Natural killer cell (primary cell): ENCODE results near the gene TMTC2. TPM values are rescaled to one million over a fixed set of nuclear protein-coding genes. Genes with fewer than 3 reads are reported as not detected.

ENCODE experiments used
- ATAC-seq, 3 donors: fragments of 150-1000 bp in 2 of 3; fragments of 200-7000 bp in 1 of 3; cut with Tn5 transposase; 1 replicate in 1 of 3; 2 replicates in 2 of 3; pipeline ENCODE4 v1.10.0; 2021; ENCODE audit warnings: mild to moderate bottlenecking in 2 of 3, moderate library complexity in 2 of 3
- DNase-seq, 2 donors: peaks; one replicate each; pipeline versions ENCODE4 v3.0.0 to v3.0.0-alpha.2; 2013 to 2021; ENCODE audit warnings: mixed read lengths in 1 of 2
- H3K27ac ChIP-seq: one replicate; pipeline ENCODE4 v1.5.1; 2013; ENCODE audit warnings: mild to moderate bottlenecking, low read length
- H3K27me3 ChIP-seq: one replicate; pipeline ENCODE4 v1.6.1; 2013; ENCODE audit warnings: low read length; ENCODE audit not compliant: control insufficient read depth, insufficient read depth
- H3K36me3 ChIP-seq: one replicate; pipeline ENCODE4 v1.6.1; 2013; ENCODE audit warnings: low read length; ENCODE audit not compliant: control insufficient read depth, insufficient read depth
- H3K4me1 ChIP-seq: one replicate; pipeline ENCODE4 v1.6.1; 2013; ENCODE audit warnings: low read length; ENCODE audit not compliant: control insufficient read depth, insufficient read depth
- H3K4me3 ChIP-seq: one replicate; pipeline ENCODE4 v1.5.1; 2013; ENCODE audit warnings: low read length
- H3K9me3 ChIP-seq: one replicate; pipeline ENCODE4 v1.6.1; 2013; ENCODE audit warnings: low read length; ENCODE audit not compliant: control insufficient read depth, insufficient read depth
- H3K27ac Mint-ChIP-seq, 2 donors: one replicate each; pipeline ENCODE4 v1.8.0; 2022; ENCODE audit warnings: mild to moderate bottlenecking in 2 of 2, mixed read lengths in 2 of 2, moderate library complexity in 1 of 2
- H3K27me3 Mint-ChIP-seq, 2 donors: one replicate each; pipeline ENCODE4 v1.8.0; 2022; ENCODE audit warnings: low read depth in 2 of 2, mixed read lengths in 2 of 2
- H3K36me3 Mint-ChIP-seq: one replicate; pipeline ENCODE4 v1.8.0; 2022; ENCODE audit warnings: mixed read lengths
- H3K4me1 Mint-ChIP-seq, 2 donors: one replicate each; pipeline ENCODE4 v1.8.0; 2022; ENCODE audit warnings: mixed read lengths in 2 of 2
- H3K4me3 Mint-ChIP-seq: one replicate; pipeline ENCODE4 v1.8.0; 2022; ENCODE audit warnings: mild to moderate bottlenecking, moderate library complexity, mixed read lengths
- H3K9me3 Mint-ChIP-seq, 2 donors: one replicate each; pipeline ENCODE4 v1.8.0; 2022; ENCODE audit warnings: mixed read lengths in 2 of 2
- WGBS: methylation state at CpG from one replicate; pipeline ENCODE4 v1.1.7; 2013; ENCODE audit warnings: missing lambda C conversion rate; ENCODE audit not compliant: insufficient coverage; 5-methylcytosine and 5-hydroxymethylcytosine counted together
- intact Hi-C: fragments of 100-400 bp; cut with micrococcal nuclease; formaldehyde crosslinking; loops from one replicate; pipeline ENCODE4 v1.14.2; 2022
- total RNA-seq, 4 donors: library from RNA; stranded (reverse); fragments of 120-200 nt in 1 of 4; gene quantifications; one replicate each; pipeline versions ENCODE4 v1.2.3 to v1.2.4, GENCODE V29; 2013 to 2022
- TF ChIP-seq, protein P1 (sequence below): fragments of 200-600 bp; IDR thresholded peaks from one replicate; pipeline ENCODE4 v1.8.0; 2022; ENCODE audit warnings: antibody characterized with exemption

Gene TMTC2
- total RNA-seq, 3 donors from 2014 or later (not counting 1 experiment from before 2014, with no cell fraction given): 1.4 to 2.3 (median 1.6) TPM

DNA sequence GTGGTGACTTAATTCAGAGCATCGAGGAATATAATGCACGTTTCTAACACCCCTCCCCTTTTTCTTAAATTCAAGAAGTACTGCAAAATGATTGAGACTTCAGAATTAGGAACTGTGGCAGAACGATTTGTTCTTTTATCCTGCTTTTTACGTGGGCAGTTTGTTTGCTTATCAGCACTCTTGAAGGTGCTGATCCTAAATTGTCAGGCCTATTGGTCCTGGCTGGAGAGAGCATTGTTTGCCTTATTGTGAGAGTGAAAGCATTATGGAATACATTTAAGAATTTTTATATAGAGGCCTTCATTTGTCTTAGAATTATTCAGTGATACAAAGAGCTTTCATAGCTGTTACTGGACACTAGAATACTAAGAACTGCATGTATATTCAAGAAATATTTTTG lies 59.1 kb downstream of the TMTC2 start:
- Histone ChIP-seq H3K27me3 (no peaks in the 10 kb centered on the region), H3K27ac (no peak overlapping the region), H3K9me3 (no peaks in the 10 kb centered on the region), H3K4me3 (no peak overlapping the region), H3K4me1 (no peaks in the 10 kb centered on the region), H3K36me3 (no peaks in the 10 kb centered on the region)
- no peaks in the 10 kb centered on the region for H3K27me3 Mint-ChIP-seq
- DNase-seq (no peak), ATAC-seq (no peak)
- no peak overlapping the region for H3K4me3 Mint-ChIP-seq
- TF ChIP-seq, protein P1, sequence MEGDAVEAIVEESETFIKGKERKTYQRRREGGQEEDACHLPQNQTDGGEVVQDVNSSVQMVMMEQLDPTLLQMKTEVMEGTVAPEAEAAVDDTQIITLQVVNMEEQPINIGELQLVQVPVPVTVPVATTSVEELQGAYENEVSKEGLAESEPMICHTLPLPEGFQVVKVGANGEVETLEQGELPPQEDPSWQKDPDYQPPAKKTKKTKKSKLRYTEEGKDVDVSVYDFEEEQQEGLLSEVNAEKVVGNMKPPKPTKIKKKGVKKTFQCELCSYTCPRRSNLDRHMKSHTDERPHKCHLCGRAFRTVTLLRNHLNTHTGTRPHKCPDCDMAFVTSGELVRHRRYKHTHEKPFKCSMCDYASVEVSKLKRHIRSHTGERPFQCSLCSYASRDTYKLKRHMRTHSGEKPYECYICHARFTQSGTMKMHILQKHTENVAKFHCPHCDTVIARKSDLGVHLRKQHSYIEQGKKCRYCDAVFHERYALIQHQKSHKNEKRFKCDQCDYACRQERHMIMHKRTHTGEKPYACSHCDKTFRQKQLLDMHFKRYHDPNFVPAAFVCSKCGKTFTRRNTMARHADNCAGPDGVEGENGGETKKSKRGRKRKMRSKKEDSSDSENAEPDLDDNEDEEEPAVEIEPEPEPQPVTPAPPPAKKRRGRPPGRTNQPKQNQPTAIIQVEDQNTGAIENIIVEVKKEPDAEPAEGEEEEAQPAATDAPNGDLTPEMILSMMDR: no peak
- intact Hi-C loops: no loop called here
- no peaks in the 10 kb centered on the region for H3K36me3 Mint-ChIP-seq
- H3K4me1 Mint-ChIP-seq: no peaks in the 10 kb centered on the region
- no peaks in the 10 kb centered on the region for H3K9me3 Mint-ChIP-seq
- H3K27ac Mint-ChIP-seq: no peak overlapping the region
- WGBS: 83% methylated on average over 4 of the region's 4 CpGs

DNA sequence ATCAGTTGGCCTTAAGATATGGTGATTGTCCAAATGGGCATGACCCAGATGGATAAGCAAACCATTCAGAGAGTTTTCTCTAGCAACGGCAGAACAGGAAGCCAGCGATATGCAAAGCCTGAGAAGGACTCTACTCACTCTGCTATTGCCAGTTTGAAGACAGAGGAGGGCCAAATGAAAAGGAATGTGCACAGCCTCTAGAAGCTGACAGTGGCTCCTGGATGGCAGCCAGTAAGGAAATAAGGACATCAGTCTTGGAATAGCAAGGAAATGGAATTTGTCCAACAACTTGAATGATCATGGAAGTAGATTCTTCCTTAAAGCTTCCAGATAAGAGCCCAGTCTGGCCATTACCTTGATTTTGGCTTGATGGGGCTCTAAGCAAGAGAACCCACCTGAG lies 60.0 kb downstream of the TMTC2 start:
- intact Hi-C loops: no loop called here
- Mint-ChIP-seq H3K9me3 (no peaks in the 10 kb centered on the region), H3K27ac (no peak overlapping the region), H3K27me3 (no peaks in the 10 kb centered on the region), H3K4me3 (no peak overlapping the region), H3K4me1 (no peaks in the 10 kb centered on the region), H3K36me3 (no peaks in the 10 kb centered on the region)
- TF ChIP-seq, protein P1: no peak
- no peaks in the 10 kb centered on the region for H3K27me3 ChIP-seq
- no peaks in the 10 kb centered on the region for H3K4me1 ChIP-seq
- H3K4me3 ChIP-seq: no peak overlapping the region
- H3K36me3 ChIP-seq: no peaks in the 10 kb centered on the region
- H3K27ac ChIP-seq: no peak overlapping the region
- 74% methylated on average over 2 of the region's 2 CpGs for WGBS
- H3K9me3 ChIP-seq: no peaks in the 10 kb centered on the region
- no peak for ATAC-seq
- no peak for DNase-seq

DNA sequence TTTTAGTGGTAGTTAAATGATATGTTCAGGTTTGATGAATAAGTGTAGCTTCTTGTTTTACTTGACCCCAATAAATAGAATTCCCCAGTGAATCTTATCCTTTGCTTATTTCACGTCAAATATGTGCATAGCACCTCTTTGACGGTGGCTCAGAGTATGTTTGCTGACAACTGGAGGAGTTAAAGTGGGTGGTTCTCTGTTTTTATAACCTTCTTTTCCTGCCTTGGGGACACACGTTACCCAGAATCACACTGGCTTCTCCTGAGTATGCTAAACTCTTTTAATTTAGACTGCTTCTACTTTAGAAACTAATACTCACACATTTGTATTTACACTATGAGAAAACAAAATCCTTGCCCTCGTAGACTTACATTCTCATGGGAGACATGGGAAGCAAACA lies 62.3 kb downstream of the TMTC2 start:
- 84% methylated on average over 4 of the region's 4 CpGs for WGBS
- intact Hi-C loops: no loop called here
- no peaks in the 10 kb centered on the region for H3K9me3 ChIP-seq

DNA sequence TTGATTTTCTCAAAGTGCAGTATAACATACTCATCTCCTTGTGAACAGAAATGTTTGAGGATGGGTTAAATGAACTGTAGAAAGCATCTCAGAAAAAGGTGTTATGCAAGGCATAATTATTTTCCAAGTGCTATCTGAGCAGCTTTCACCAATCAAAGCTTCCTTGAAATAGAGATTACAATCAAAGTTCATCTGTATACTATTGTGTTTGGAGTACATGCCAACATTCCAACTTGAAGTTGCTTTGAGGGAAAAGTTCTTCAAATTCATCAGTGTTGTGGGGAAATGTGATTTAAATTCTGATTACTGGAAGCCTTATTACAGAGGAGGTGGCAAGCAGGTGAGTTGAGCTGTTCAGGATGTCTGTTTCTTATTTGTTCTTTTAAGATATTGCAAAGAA lies 68.2 kb downstream of the TMTC2 start:
- no peak overlapping the region for H3K27ac ChIP-seq
- no peaks in the 10 kb centered on the region for H3K36me3 Mint-ChIP-seq
- no peaks in the 10 kb centered on the region for H3K4me1 ChIP-seq
- H3K27me3 ChIP-seq: no peaks in the 10 kb centered on the region
- TF ChIP-seq, protein P1: no peak
- H3K27me3 Mint-ChIP-seq: no peaks in the 10 kb centered on the region
- H3K9me3 Mint-ChIP-seq: no peaks in the 10 kb centered on the region
- intact Hi-C loops: no loop called here
- no peak overlapping the region for H3K4me3 Mint-ChIP-seq
- H3K36me3 ChIP-seq: no peaks in the 10 kb centered on the region
- H3K4me3 ChIP-seq: no peak overlapping the region
- no peaks in the 10 kb centered on the region for H3K4me1 Mint-ChIP-seq
- DNase-seq: no peak
- H3K9me3 ChIP-seq: no peaks in the 10 kb centered on the region
- H3K27ac Mint-ChIP-seq: no peak overlapping the region
- ATAC-seq: no peak

More for the DNA sequence above, 62.3 kb downstream of the TMTC2 start:
- H3K27me3 ChIP-seq: no peaks in the 10 kb centered on the region
- H3K4me1 ChIP-seq: no peaks in the 10 kb centered on the region
- no peak overlapping the region for H3K27ac ChIP-seq
- DNase-seq (no peak), ATAC-seq (no peak)
- H3K36me3 Mint-ChIP-seq: no peaks in the 10 kb centered on the region
- H3K27me3 Mint-ChIP-seq: no peaks in the 10 kb centered on the region
- no peak overlapping the region for H3K27ac Mint-ChIP-seq
- no peaks in the 10 kb centered on the region for H3K36me3 ChIP-seq
- no peak overlapping the region for H3K4me3 Mint-ChIP-seq
- no peak overlapping the region for H3K4me3 ChIP-seq
- TF ChIP-seq, protein P1: no peak
- H3K9me3 Mint-ChIP-seq: no peaks in the 10 kb centered on the region
- no peaks in the 10 kb centered on the region for H3K4me1 Mint-ChIP-seq
